Measurements from ENCODE around the gene ATP8B3. TPM values are rescaled to one million over a fixed set of nuclear protein-coding genes. Genes with fewer than 3 reads are reported as not detected.
A peak's percentile ranks its signal among the peaks of the same experiment; 100 is the strongest.

Gene ATP8B3
- total RNA-seq, 4 donors from 2014 or later: 1.3 to 2.0 (median 1.6) TPM; not detected in 1

GRCh38 chr19:1767464-1767933 is 44.6 kb downstream of the ATP8B3 start:
- Histone ChIP-seq H3K36me3 (no peaks in the 10 kb centered on the region), H3K27ac (no peak overlapping the region), H3K4me1 (no peaks in the 10 kb centered on the region), H3K4me3 (replicated peaks in 1 of 3) (no peak overlapping the region), H3K27me3 (peaks cover 23% of the 10 kb centered on the region), H3K9me3 (no peaks in the 10 kb centered on the region)
- intact Hi-C loops (cut with DNase I): loop anchor here (5.0 kb wide), 1 partner anchor 225 kb away; no protein-coding TSS in a partner anchor
- peak; percentile 72 to 98 (median 81) for TF ChIP-seq CTCF (IDR thresholded peaks at IDR 0.05)
- no peak for TF ChIP-seq POLR2A (IDR thresholded peaks at IDR 0.05)
- WGBS, 2 donors: 6 to 12% methylated on average over 6 to 10 of the region's 21 CpGs
- DNase-seq: peak; percentile 12 to 27

GRCh38 chr19:1766800-1767352 is 45.2 kb downstream of the ATP8B3 start:
- Histone ChIP-seq H3K27me3 (peaks cover 23% of the 10 kb centered on the region), H3K4me3 (replicated peaks in 1 of 3) (no peak overlapping the region), H3K4me1 (no peaks in the 10 kb centered on the region), H3K36me3 (no peaks in the 10 kb centered on the region), H3K27ac (no peak overlapping the region), H3K9me3 (no peaks in the 10 kb centered on the region)
- intact Hi-C loops (cut with DNase I): loop anchor here (5.0 kb wide), 1 partner anchor 225 kb away; no protein-coding TSS in a partner anchor
- DNase-seq: no peak
- 10 to 13% methylated on average over 7 to 8 of the region's 10 CpGs for WGBS, 2 donors
- no peak for TF ChIP-seq POLR2A (IDR thresholded peaks at IDR 0.05)
- TF ChIP-seq CTCF (IDR thresholded peaks at IDR 0.05): no peak

GRCh38 chr19:1765904-1766799 is 45.9 kb downstream of the ATP8B3 start:
- TF ChIP-seq POLR2A (IDR thresholded peaks at IDR 0.05) (no peak), CTCF (IDR thresholded peaks at IDR 0.05) (no peak)
- peaks cover 23% of the 10 kb centered on the region for H3K27me3 ChIP-seq
- 0 to 4% methylated on average over 20 to 29 of the region's 38 CpGs for WGBS, 2 donors
- intact Hi-C loops (cut with DNase I): loop anchor here (5.0 kb wide), 1 partner anchor 224 kb away; no protein-coding TSS in a partner anchor
- no peaks in the 10 kb centered on the region for H3K9me3 ChIP-seq
- H3K36me3 ChIP-seq: no peaks in the 10 kb centered on the region
- H3K4me1 ChIP-seq: no peaks in the 10 kb centered on the region
- H3K27ac ChIP-seq: no peak overlapping the region
- H3K4me3 ChIP-seq (replicated peaks in 1 of 3): no peak overlapping the region
- no peak for DNase-seq

GRCh38 chr19:1765232-1765903 is 46.7 kb downstream of the ATP8B3 start:
- Histone ChIP-seq H3K4me1 (no peaks in the 10 kb centered on the region), H3K9me3 (no peaks in the 10 kb centered on the region), H3K36me3 (no peaks in the 10 kb centered on the region), H3K27me3 (peaks cover 23% of the 10 kb centered on the region), H3K27ac (no peak overlapping the region), H3K4me3 (replicated peaks in 1 of 3) (no peak overlapping the region)
- no peak for TF ChIP-seq POLR2A (IDR thresholded peaks at IDR 0.05)
- no peak for TF ChIP-seq CTCF (IDR thresholded peaks at IDR 0.05)
- intact Hi-C loops (cut with DNase I): loop anchor here (5.0 kb wide), 1 partner anchor 223 kb away; no protein-coding TSS in a partner anchor
- WGBS, 2 donors: 6 to 13% methylated on average over 13 to 17 of the region's 33 CpGs
- no peak for DNase-seq
